Measurements from ENCODE around the gene BRWD1. TPM values are rescaled to one million over a fixed set of nuclear protein-coding genes. Genes with fewer than 3 reads are reported as not detected.

The BRWD1 gene
- total RNA-seq, 4 donors from 2014 or later: 65.3 to 99.4 (median 87.7) TPM

DNA sequence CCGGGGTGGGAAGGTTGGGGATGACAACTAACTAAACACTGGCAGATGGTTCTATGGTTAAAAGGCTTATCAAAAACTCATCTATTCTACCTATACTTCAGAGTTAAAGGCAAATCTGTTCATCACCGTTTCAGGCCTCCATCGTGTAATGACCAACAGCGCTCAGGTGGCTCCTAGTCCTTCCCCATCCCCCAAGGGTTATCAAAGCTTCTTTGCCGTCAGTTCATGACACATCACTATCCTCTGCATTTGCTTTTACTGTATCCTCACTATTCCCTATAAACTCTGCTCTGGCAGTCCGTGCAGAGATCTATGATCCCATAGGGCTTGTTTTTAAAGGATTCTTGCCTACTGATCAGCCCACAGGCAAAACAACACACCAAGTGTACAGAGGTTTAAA is 27.3 kb upstream of the BRWD1 start:
- Histone ChIP-seq H3K27ac (no peak overlapping the region), H3K36me3 (peaks cover 0 to 28% (median 4%) of the 10 kb centered on the region in 3 donors), H3K4me1 (peaks cover 0 to 6% (median 0%) of the 10 kb centered on the region in 4 donors), H3K9me3 (no peaks in the 10 kb centered on the region), H3K4me3 (no peak overlapping the region), H3K27me3 (no peaks in the 10 kb centered on the region)
- 90 to 91% methylated on average over 6 of the region's 6 CpGs for WGBS, 2 donors
- no peak for DNase-seq (ENCODE audit: low spot score in 2 of 2)
- TF ChIP-seq POLR2A (IDR thresholded peaks at IDR 0.05) (no peak), EP300 (IDR thresholded peaks at IDR 0.05) (no peak)
- TF ChIP-seq, protein P1, sequence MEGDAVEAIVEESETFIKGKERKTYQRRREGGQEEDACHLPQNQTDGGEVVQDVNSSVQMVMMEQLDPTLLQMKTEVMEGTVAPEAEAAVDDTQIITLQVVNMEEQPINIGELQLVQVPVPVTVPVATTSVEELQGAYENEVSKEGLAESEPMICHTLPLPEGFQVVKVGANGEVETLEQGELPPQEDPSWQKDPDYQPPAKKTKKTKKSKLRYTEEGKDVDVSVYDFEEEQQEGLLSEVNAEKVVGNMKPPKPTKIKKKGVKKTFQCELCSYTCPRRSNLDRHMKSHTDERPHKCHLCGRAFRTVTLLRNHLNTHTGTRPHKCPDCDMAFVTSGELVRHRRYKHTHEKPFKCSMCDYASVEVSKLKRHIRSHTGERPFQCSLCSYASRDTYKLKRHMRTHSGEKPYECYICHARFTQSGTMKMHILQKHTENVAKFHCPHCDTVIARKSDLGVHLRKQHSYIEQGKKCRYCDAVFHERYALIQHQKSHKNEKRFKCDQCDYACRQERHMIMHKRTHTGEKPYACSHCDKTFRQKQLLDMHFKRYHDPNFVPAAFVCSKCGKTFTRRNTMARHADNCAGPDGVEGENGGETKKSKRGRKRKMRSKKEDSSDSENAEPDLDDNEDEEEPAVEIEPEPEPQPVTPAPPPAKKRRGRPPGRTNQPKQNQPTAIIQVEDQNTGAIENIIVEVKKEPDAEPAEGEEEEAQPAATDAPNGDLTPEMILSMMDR (IDR thresholded peaks at IDR 0.05): no peak

GRCh38 chr21:39339231-39339630 is 25.8 kb upstream of the BRWD1 start:
- Histone ChIP-seq H3K27me3 (no peaks in the 10 kb centered on the region), H3K36me3 (peaks cover 0 to 28% (median 4%) of the 10 kb centered on the region in 3 donors), H3K4me3 (no peak overlapping the region), H3K4me1 (no peaks in the 10 kb centered on the region), H3K27ac (no peak overlapping the region), H3K9me3 (no peaks in the 10 kb centered on the region)
- no peak for DNase-seq (ENCODE audit: low spot score in 2 of 2)
- TF ChIP-seq, protein P1 (IDR thresholded peaks at IDR 0.05): no peak
- 83 to 92% methylated on average over 2 of the region's 2 CpGs for WGBS, 2 donors

DNA sequence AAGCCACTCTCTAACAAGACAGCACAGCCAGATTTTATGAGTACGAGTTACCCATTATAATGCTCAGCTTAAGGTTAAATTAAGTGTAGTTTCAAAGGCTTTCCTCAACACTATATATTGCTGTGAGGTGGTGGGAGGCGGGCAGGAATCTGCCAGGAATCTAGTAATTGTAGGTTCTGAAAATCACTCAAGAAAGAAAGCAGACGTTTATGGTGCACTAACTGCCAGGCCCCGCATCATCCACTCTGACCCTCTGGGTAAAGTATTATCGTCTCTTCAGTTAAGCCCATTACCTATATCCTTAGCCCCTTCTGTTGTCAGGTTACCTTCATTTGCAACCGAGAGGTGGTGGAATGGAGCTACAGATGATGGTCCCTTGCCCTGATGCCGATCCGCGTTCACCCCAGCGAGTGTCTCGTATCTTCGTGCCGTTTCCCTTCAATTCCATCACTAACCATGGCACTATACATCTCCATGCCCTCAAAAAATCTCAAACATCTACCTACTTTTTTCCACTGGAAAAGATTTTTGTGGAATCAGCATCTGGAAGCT is 23.1 kb upstream of the BRWD1 start:
- no peak for DNase-seq (ENCODE audit: low spot score in 2 of 2)
- TF ChIP-seq POLR2A (IDR thresholded peaks at IDR 0.05): no peak
- TF ChIP-seq, protein P1 (IDR thresholded peaks at IDR 0.05): no peak
- no peak for TF ChIP-seq EP300 (IDR thresholded peaks at IDR 0.05)
- Histone ChIP-seq H3K27me3 (no peaks in the 10 kb centered on the region), H3K4me3 (no peak overlapping the region), H3K27ac (no peak overlapping the region), H3K36me3 (peaks cover 0 to 12% (median 0%) of the 10 kb centered on the region in 3 donors), H3K4me1 (no peaks in the 10 kb centered on the region), H3K9me3 (no peaks in the 10 kb centered on the region)
- WGBS, 2 donors: 58 to 60% methylated on average over 13 of the region's 13 CpGs

DNA sequence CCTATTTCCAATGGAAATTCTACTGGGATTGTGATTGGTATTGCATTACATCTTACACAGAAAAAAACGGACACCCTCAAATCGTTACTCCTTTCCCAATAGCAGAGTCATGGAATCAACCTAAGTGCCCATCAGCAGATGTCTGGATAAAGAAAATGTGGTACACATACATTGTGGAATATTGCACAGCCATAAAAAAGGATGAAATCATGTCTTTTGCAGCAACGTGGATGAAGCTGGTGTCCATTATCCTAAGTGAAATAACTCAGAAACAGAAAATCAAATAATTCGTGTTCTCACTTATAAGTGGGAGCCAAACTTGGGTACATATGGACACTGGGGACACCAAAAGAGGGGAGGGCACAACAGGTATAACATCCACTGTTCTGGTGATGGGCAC is 21.2 kb upstream of the BRWD1 start:
- Histone ChIP-seq H3K9me3 (no peaks in the 10 kb centered on the region), H3K27me3 (no peaks in the 10 kb centered on the region), H3K27ac (no peak overlapping the region), H3K36me3 (no peaks in the 10 kb centered on the region), H3K4me1 (no peaks in the 10 kb centered on the region), H3K4me3 (no peak overlapping the region)
- 94 to 95% methylated on average over 4 of the region's 4 CpGs for WGBS, 2 donors
- TF ChIP-seq, protein P1 (IDR thresholded peaks at IDR 0.05): no peak
- TF ChIP-seq POLR2A (IDR thresholded peaks at IDR 0.05) (no peak), EP300 (IDR thresholded peaks at IDR 0.05) (no peak)
- DNase-seq (ENCODE audit: low spot score in 2 of 2): no peak

GRCh38 chr21:39332175-39332574 is 18.7 kb upstream of the BRWD1 start:
- Histone ChIP-seq H3K9me3 (no peaks in the 10 kb centered on the region), H3K4me1 (no peaks in the 10 kb centered on the region), H3K36me3 (no peaks in the 10 kb centered on the region), H3K4me3 (no peak overlapping the region), H3K27ac (no peak overlapping the region), H3K27me3 (no peaks in the 10 kb centered on the region)
- WGBS, 2 donors: 40 to 50% methylated on average over 8 of the region's 8 CpGs
- TF ChIP-seq, protein P1 (IDR thresholded peaks at IDR 0.05): no peak
- TF ChIP-seq POLR2A (IDR thresholded peaks at IDR 0.05): no peak
- TF ChIP-seq EP300 (IDR thresholded peaks at IDR 0.05): no peak
- no peak for DNase-seq (ENCODE audit: low spot score in 2 of 2)
